ENCODE results near the gene HLA-DOA.

HLA-DOA gene

DNA sequence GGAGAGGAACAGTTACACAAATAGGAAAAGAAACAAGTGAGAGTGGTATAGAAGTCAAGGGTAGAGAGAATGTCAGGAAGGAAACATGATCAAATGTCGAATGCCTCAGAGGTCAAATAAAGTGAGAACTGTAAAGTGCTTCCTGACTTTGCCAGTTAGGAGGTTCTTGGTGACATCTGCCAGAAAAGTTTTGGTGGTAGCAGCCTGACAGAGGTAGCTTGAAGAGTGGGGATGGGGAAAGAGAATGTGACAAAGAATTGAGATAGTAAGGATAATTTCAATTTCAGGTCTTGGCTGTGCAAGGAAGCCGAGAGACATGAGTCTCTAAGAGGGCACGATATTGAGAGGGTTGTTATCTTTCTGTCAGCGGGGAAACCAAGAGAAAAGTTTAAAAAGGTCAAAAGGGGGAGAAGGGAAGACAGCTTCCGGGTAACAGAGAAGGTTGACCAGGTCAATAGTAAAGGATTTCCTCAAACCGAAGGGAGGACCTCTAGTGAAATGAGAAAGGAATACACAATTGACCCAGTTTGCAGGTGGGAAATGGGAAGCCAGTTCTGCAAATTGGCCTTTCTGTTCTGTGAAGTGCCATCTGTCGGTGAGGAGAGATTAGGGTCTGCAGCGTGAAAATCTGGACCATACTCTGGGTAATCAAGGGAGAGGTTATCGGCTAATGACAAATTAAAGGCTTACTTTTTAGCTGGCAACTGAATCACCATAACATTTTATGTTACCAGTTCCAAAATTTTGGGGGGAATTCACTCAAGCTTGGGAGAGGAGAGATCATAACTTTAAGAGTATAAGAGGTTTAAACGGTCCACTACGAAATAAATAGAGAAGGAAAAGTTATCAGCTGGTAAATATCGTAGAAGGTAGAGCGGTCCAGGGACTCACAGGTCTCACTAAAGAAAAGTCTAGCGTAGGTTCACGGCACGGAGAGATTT, 42.0 kb downstream of the HLA-DOA start:
- no peak for DNase-seq (ENCODE audit: low read depth in 2 of 2)

- DNase-seq (ENCODE audit: low read depth in 2 of 2): no peak
These were observed 44.6 kb downstream of the HLA-DOA start for GRCh38 chr6:32964776-32965175.

DNA sequence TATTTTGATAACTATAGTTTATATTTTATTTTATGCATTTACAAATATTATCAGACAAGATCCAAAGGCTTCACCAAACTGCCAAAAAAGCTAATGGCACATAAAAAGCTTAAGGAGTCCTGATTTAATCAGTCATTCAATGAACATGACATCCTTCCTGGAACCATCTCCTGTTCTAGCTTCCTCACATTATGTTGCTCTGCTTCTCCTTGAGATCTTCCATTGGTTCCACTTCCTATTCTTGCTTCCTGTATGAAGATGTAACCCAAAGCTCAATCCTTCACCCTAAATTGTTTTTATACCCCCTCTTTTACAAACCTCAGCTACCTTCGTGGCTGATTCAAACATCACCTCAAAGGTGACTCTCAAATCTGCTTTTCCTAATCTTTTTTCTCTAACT, 45.5 kb downstream of the HLA-DOA start:
- DNase-seq (ENCODE audit: low read depth in 2 of 2): no peak

- no peak for DNase-seq (ENCODE audit: low read depth in 2 of 2)
These were observed 47.1 kb downstream of the HLA-DOA start for GRCh38 chr6:32962213-32962826.

GRCh38 chr6:32960563-32960962, 48.8 kb downstream of the HLA-DOA start:
- DNase-seq (ENCODE audit: low read depth in 2 of 2): no peak

DNA sequence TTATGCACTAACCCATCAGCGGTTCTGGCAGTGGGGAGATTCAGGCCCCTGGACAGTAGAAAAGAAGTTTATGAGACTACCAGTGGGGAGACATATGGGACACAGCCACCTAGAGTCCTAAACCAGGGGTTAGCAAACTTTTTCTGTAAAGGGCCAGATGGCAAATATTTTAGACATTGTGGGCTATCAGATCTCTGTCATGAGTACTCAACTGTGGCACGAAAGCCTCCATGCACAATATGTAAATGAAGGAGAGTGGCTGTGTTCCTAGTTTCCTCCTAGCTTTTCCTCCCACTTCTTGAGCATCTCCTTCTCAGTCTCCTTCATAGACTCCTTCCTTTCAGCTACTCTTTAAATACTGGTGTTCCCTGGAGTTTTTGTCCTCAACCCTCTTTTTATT, 53.2 kb downstream of the HLA-DOA start:
- no peak for DNase-seq (ENCODE audit: low read depth in 2 of 2)

- no peak for DNase-seq (ENCODE audit: low read depth in 2 of 2)
These were observed 54.2 kb downstream of the HLA-DOA start for GRCh38 chr6:32954986-32955802.

GRCh38 chr6:32954267-32954666, 55.1 kb downstream of the HLA-DOA start:
- DNase-seq (ENCODE audit: low read depth in 2 of 2): no peak
